SW 1271 (cell line): ENCODE results near the gene POC1A.

Source experiments
- DNase-seq, 2 experiments: peaks; one replicate each; lab custom pipeline; 2025; lab: John Stamatoyannopoulos, UW

The POC1A gene

DNA sequence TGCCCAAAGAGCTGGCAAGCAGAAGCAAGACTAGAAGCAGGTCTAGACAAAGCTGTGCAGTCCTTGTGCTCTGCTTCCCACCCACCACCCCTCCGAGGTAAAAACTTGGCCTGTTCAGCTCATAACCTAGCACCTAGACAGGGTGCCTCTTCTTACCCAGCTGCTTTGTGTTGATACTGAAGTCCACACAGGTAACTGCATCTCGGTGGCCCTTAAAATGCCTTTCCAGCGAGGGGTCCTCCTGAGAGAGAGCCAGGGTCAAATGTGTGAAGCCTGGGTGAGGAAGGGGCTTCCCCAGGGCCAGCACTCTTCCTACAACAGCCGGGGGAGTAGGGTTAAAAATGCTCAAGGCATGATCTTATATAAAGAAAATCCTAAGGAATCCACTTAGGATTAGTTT is 3.4 kb downstream of the POC1A start:
- DNase-seq = no peak

DNA sequence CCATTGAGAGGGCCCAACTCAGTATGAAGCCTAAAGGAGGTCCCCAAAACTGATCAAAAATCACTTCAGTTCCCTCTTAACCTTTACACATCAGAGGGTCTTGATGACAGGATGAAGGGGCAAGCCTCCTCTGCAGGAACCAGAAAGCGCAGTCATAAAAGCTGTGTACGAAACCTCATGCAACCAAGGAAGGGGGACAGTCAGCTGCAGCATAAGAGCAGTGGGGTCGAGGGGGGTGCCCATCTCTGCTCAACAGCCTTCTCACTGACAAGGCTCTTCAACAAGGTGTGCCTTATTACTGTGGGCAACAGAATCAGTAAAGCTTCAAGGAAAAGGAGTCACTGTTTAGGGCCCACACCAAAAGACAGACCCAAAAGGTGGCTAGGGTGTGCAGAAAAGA is 3.9 kb downstream of the POC1A start:
- no peak for DNase-seq

DNA sequence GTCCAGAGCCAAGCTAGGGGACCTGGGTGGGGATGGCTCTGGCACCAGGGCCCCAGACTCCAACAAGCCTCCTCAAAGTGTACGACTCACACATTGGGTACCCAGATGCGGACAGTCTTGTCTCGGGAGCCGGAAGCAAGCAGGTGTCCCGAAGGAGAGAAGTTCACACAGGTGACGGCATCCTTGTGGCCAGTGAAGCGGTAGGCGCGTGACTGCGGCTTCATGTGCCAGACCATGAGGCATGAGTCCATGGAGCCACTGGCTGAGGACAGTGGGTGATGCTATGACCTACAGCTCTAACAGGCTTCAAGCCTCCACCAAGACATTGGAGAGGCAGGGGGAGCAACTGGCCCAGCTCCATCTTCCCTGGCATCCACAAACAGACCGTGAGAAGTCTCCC is 4.5 kb downstream of the POC1A start:
- no peak for DNase-seq

DNA sequence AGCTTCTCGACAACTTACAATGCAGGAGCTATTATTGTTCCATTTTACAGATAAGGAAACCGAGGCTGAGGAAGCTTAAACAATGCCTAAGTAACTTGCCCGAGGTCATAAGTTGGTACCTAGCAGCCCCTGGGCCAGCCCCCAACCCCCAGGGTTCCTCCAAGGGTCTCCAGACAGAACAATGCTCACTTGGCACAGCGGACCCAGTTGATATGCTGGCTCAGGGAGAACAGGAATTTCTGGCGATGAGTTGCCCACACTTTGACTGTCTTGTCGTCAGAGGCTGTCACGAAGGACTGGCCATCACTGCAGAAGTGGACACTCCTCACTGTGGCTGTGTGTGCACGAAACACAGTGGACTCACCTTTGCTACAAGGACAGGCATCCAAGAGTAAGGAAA is 5.2 kb downstream of the POC1A start:
- DNase-seq = no peak

DNA sequence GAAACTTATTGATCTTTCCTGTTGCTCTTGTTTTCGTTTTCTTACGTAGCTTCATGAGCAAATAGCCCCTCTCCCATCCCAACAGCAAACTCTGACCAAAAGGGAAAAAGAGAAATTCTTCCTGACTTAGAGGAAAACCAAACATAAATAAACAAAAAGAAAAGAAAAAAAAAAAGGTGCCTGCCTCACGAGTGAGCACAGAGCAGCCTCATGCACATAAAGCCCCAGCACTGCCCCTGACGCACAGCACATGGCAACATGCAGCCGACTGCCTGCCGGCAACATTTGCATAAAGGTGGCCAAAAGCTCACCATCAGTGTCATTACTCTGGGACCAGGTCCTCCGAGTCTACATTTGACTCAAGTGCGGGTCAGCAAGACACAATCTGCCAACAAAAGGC is 6.4 kb downstream of the POC1A start:
- no peak for DNase-seq

DNA sequence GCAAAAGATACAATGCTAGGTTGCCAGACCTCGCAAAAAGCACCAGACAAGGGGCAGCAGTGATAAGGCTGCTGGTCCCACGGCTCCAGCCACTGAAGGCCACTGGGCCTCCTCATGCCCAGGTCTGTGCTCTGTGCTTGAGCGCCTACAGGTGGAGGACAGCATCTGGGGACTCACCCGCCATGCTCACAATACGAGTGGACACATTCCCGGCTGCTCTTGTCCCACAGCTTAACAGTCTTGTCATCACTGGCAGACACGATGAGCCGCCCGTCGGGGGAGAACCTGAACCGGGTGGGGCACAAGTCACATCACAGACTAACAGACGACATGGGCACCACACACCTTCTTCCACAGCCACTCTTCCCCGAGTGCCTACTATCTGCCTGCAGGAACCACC is 7.4 kb downstream of the POC1A start:
- DNase-seq = no peak

DNA sequence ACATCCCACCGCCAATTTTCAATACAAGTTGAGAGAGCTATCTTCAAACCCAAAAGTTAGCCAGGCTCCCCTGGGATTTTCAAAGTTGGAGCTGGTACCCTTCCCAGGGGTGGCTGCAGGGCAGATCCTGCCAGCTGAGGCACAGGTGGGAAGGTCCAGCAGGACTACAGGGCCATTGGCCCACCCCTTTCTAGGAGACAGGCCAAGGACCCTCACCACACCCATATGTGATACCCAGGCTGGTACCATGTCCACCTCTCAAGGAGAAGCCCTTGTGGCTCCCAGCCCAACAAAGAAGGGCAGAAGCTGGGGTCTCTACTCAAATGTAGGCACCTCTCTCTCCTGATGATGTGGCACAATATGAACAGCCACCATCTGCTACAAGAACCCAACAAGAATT is 8.0 kb downstream of the POC1A start:
- no peak for DNase-seq

DNA sequence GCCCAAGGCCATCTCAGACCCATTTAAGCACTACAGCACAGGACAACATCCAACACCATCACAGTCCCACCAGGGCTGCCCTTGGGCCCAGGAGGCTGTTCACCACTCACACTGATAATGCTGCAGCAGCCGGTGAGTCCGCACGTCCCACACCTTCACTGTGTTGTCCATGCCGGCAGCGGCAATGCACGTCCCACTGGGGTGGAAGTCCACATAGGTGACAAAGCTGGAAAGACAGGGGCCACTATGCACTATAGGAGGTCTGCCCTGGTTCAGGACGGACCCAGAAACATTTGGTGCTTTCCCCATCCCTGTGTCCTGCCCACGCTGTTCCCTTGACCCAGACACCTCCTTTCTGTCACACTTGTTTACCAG is 8.5 kb downstream of the POC1A start:
- no peak for DNase-seq

DNA sequence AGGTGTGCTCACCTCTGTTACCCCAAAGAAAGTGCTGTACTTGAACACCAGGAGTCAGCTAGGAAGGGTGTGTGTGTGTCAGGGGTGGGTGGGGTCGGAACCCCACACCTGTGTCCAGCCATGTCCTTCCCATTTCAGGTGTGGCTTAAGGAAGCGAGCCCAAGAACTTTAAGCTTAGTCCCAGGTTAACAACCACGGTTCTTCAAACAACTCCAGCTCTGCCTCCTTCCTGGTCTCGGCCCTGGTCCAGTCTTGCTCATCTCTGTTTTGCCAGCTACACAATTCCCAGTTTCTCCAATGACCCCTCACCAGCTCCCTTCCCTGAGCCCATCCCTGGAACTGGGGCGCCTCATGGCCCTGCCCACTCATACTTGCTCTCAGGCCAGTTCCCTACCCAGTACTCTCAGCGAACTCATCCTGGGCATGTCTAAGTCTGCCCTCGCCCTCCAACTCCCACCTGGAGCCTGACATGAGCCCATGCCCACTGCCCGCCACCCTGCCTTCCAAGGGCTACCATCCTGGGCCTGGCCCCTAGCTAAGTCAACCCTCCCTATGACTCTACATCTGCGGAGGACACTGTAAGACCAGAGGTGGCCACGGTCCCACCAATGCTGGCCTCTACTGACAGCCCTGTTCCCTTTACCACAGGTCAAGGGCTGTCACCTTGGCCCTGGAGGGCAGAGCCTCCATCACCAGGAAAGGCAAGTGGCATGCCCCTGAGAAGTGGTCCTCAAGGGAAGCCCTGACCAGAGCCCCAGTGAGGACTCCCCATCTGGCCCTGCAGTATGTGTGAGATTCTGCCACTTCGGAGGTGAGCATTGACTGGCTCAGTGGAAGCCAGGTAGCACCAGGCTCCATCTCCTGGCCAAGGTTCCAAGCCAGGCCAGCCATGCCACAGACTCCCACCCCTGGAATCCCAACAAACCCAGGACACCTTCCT is 9.2 kb downstream of the POC1A start:
- DNase-seq = no peak

DNA sequence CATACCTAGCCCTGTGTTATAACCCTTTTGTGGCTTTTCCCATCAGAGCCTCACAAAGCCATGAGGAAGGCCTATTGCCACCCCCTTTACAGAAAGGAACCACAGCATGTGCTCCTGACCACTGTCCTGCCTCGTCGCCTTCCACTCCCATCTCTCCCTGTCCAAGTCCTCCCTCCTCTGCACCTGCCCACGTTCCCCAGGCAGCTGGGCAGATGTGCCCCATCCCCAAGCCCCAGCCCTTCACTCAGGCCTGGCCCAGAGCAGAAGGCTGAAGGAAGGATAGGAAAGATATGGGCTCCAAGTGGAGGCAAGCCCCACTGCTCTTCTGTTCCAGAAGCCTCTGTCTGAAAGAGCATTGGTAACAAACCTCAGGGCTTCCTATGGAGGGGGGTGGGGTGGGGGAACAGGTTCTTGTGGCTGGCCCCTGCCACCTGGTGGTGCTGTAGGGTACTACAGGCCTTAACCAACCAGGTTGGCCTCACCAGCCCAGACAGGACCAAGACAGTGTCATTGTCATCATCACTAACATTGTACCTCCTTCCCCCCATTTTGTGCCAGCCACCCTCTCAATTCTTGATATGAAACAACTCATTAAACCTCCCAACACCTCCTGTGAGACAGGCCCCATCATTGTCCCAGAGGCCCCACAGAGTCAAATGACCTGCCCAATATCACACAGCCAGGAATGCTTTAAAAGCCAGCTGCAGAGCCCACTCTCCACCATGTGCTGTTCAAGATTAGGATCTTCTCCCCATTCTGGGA is 10.0 kb downstream of the POC1A start:
- DNase-seq = peak; percentile 6 to 33

DNA sequence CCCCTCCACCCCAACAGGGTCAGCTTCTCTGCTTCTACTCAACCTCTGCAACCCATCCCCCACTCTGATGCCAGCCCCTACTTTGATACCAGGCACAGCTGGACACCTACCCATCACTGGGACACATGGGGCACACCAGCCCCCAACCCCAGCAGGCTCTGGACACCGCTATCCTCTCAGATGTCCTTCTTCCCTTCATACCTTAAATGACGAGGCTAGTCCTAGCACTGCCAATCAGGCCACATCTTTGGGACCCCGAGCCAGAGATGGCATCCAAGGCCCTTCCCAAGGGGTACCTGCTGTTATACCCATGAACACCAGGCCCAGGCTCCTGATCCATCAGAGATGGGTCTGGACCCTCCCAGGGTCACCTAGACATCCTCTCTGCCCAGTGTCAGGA is 10.6 kb downstream of the POC1A start:
- DNase-seq = no peak

DNA sequence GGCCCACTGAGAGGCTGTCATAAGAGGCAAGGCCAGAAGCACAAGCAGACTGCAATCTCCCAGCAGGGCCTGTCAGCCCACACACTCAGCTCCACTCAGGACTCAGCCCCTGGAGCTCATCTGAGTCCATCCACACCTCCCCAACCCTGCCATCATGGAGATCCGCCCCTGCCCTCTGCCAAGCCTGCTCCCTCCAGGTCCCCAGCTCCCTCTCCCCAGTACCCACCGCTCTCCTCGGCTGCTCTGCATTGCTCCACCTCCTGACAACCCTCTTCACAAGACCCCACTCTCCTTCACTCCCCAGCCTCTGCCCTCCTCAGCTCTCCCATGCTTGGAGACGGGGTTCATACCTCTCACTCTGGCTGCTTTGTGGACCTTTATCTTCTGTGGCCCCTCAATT is 11.1 kb downstream of the POC1A start:
- DNase-seq = no peak

DNA sequence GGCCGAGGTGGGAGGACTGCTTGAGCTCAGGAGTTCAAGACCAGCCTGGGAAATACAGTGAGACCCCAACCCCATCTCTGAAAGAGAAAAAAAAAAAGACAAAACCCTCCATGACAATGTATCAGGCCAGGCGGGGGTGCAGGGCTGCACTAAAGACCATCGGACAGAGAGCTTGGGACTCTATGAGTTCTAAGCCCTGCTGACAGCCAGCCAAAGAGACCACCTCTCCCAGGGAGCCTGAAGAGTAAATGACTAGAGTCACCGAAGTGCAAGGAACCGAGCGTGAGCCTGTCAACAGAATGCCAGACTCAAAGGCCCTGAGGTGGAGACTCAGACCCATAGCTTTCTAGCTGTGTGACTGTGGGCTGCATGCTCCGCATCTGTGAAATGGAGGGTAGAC is 12.5 kb downstream of the POC1A start:
- no peak for DNase-seq

DNA sequence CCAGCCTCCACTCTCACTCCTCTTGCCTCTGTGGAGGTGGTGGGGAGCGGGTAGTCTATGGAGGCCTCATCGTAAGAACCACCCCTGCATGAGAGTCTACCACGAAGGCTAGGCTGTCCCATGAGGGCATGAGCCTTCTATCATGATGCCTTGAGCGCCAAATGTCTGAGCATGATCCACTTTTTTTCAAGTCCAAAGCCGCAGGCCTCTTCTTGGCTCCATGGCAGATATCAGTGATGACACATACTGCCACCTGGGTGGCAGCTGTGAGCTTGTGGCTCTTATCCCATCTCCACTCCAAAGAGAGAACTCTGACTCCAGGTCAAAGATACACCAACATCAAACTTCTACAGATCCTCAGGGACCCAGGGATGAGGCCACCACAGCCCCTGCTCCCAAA is 13.5 kb downstream of the POC1A start:
- no peak for DNase-seq

DNA sequence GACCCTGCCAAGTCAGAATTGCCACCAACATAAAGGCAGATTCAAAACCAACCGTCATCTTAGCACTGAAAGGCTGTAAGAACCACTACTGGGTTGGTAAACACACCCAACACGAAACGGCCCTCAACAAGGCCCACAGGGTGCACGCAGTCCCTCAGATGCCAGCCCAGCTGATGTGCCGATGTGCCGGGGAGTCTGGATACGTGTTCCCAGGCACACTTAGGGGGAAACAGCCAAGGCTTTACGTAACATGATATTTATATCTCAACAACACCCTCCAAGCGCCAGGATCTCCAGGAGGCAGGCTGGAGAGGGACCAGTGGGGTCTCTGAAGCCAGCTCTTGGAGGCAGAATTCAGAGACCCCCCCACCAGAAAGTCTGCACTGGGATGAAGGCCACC is 14.2 kb downstream of the POC1A start:
- DNase-seq = no peak

DNA sequence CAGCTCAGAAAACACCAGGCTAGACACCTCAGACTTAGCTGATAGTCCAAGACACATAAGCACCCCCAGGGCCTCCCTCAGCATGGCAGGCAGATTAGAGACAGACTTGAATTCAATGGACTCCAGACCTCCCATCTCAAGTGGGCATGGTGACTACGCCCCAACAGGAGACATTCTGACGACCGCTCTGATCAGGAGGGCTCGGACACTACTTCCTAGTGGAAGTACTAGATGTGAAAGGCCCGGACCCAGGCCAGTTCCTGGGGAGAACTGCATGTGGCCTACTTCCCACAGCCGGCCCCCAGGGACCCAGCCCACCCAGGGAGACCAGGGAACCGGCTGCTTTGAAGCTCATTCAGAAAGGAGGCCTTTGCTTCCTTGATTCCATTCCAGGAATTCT is 16.9 kb downstream of the POC1A start:
- DNase-seq = no peak

DNA sequence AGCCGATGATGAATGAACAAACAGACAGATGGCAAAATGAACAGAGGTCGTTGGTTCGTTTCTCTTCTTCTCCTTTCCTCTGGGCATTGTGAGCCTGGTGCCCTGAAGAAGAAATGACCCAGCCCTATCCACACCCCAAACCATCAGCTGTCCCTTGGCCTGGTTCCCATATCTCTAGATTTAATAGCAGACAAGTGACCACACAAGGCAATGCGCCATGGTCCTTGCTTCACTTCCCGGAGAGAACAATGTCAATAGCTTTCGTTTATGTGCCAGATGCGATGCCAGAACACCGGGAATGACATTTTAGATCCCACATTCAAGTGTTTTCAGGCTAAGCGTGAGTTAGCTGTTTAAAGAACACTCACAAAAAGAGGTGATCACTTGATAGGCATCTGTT is 17.7 kb downstream of the POC1A start:
- no peak for DNase-seq

DNA sequence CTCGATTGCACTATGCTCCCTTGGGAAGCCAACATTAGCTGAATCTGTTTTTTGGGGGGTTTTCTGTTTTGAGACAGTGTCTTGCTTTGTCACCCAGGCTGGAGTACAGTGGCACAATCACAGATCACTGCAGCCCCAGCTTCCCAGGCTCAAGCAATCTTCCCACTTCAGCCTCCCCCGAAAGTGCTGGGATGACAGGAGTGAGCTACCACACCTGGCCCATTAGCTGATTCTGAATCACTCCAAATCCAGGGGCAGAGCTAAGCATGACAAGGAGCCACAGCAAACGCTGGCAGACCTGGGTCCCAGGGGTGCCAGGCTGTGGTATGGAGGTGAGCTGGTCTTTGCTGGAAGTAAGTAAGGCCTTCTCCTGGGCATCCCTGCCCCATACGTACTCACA is 18.9 kb downstream of the POC1A start:
- DNase-seq = no peak

DNA sequence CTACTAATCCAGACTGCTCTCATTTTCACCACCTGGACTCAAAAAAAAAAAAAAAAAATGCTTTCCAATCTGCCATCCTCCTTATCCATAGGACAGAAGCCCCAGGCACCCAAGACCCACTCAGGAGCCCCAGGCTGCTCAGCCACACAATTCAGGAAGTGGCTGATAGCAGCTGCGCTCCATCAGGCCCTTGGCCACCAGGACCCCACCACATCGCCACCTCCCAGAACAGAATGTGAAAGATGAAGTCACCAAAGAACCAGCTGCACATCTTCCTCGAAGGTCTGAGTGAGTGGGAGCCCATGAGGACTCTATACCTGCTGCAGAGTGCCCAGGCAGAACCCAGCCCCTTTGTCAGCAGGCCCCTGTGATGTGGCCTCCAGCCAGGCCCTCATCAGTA is 19.5 kb downstream of the POC1A start:
- DNase-seq = no peak

DNA sequence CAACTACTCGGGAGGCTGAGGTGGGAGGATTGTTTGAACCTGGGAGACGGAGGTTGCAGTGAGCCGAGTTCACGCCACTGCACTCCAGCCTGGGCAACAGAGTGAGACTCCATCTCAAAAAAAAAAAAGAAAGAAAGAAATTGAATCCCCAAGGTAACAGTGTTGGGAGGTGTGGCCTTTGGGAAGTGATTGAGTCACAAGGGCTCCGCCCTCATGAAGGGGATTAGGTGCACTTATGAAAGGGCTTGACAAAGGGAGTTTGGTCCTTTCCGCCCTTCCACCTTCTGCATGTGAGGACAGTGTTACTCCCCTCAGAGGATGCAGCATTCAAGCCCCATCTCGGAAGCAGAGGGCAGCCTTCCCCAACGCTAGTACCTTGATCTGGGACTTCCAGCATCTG is 21.3 kb downstream of the POC1A start:
- no peak for DNase-seq

DNA sequence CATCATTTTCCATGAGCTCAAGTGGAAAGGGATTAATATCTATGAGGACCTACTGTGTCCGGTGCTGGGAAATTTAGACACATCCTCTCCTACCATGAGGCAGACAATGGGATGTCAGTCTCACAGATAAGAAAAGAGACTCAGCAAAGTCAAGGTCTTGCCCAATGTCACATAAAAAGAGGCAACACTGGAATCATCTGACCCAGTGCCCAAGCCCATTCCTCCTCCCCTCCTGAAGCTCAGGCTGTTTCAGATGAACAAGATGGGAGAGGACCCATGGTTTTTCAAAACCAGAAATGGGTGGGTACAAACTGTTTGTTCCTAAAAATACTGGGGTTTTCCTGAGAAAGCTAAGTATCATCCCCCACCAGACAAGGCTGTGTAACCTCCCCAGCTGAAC is 22.2 kb downstream of the POC1A start:
- no peak for DNase-seq

DNA sequence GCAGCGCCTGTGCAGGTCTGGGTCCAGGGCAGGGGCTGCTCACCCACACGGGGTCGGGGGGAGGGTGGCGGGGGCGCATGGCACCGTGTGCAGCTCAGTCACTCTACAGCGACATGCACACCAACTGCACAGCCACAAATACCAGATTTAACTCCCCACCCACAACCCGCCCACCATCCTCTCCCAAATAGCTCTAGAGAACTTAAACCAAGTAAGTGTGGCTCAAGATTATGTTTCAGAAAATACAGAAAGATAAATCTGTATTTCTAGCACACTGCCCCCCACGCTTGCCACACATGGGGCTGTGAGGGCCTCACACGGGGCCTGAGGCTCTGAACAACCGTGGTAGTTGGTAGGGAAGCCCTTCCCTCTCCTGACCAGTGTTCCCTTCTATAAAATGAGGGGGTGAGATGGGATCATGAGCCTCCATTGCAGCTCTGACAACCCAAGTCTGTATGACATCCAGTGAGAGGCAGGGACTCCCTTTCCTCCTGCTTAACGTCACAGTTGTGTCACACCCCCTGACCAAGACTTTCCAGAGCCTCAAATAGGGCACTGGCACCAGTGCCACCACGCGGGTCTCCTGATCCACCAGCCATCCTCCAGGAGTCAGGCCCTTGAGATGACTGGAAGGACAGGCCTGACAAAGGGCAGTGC is 23.1 kb downstream of the POC1A start:
- DNase-seq = no peak

DNA sequence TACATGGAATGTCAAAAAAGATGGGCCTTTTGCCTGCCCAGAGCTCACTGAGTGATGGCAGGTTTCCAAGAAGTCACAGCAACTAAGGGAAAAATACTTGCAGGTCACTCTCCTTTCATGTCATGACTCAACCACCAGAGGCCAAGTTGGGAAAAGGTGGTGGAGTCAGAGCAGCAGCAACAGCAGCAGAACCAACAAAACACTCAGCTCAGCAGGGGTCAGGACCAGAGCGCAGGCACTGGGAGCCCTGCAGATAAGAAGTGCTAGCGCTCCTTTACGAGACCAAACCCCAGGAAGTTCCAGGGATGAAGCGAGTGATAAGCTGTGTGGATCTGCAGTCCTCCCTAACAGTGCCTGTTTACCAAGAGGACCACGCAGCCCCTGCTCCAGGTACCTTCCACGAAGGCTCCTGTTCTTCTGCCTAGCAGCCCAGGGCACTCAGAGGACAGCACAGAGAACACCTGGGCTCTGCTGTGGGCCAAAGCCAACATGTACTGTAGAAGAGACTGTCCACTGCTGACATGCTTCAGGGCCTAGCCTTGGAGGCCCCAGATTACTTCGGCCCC is 26.0 kb downstream of the POC1A start:
- DNase-seq = peak; percentile 6 to 72
